CD4-positive, alpha-beta T cell (primary cell): Measurements from ENCODE around the gene ROBO2. TPM values are rescaled to one million over a fixed set of nuclear protein-coding genes. Genes with fewer than 3 reads are reported as not detected.

Source experiments
- ATAC-seq: fragments of 200-7000 bp; cut with Tn5 transposase; one replicate; pipeline ENCODE4 v1.10.0; 2022; ENCODE audit warnings: mild to moderate bottlenecking; ENCODE audit not compliant: poor library complexity
- CTCF ChIA-PET: fragments of 350-600 bp; sonication (Branson Sonifier 250); formaldehyde crosslinking; loops from one replicate; lab custom pipeline; 2021; ENCODE audit warnings: antibody characterized with exemption, inconsistent platforms; lab: Charles Lee
- POLR2A ChIA-PET: fragments of 350-600 bp; sonication (Branson Sonifier 250); formaldehyde crosslinking; loops from one replicate; lab custom pipeline; 2021; ENCODE audit warnings: antibody characterized with exemption, inconsistent platforms; lab: Charles Lee
- DNase-seq, 14 experiments: peaks; one replicate each; pipeline ENCODE4 v3.0.0-alpha.2; 2013 to 2020; ENCODE audit warnings: mixed read lengths in 2 of 14
- H3K27ac ChIP-seq, 2 donors: one replicate each; pipeline versions ENCODE4 v1.5.1 to v1.7.0; 2013; ENCODE audit warnings: low read length in 2 of 2, low read depth in 1 of 2, mild to moderate bottlenecking in 1 of 2
- H3K27me3 ChIP-seq, 2 experiments: 1 replicate in 1 of 2; 2 replicates in 1 of 2; pipeline versions ENCODE4 v1.6.1 to v1.7.0; 2013; ENCODE audit warnings: low read length in 2 of 2, control low read depth in 1 of 2, mild to moderate bottlenecking in 1 of 2, moderate library complexity in 1 of 2; ENCODE audit not compliant: insufficient read depth in 2 of 2, control insufficient read depth in 1 of 2
- H3K36me3 ChIP-seq: one replicate; pipeline ENCODE4 v1.6.1; 2013; ENCODE audit warnings: low read length, control low read depth; ENCODE audit not compliant: insufficient read depth
- H3K4me1 ChIP-seq: one replicate; pipeline ENCODE4 v1.6.1; 2013; ENCODE audit warnings: low read length, control low read depth; ENCODE audit not compliant: insufficient read depth
- H3K4me3 ChIP-seq: one replicate; pipeline ENCODE4 v1.5.1; 2013; ENCODE audit warnings: mild to moderate bottlenecking, low read length, moderate library complexity
- H3K9me3 ChIP-seq, 2 experiments: 1 replicate in 1 of 2; 2 replicates in 1 of 2; pipeline versions ENCODE4 v1.6.1 to v1.7.0; 2013; ENCODE audit warnings: low read length in 2 of 2, mild to moderate bottlenecking in 2 of 2, control low read depth in 1 of 2, moderate library complexity in 1 of 2; ENCODE audit not compliant: control insufficient read depth in 1 of 2, insufficient read depth in 1 of 2
- H3K27ac Mint-ChIP-seq: one replicate; pipeline ENCODE4 v1.8.0; 2020; ENCODE audit warnings: mixed read lengths
- H3K27me3 Mint-ChIP-seq: one replicate; pipeline ENCODE4 v1.8.0; 2021; ENCODE audit warnings: mixed read lengths
- H3K36me3 Mint-ChIP-seq: one replicate; pipeline ENCODE4 v1.8.0; 2021; ENCODE audit warnings: low read depth, mixed read lengths
- H3K4me1 Mint-ChIP-seq: one replicate; pipeline ENCODE4 v1.8.0; 2021; ENCODE audit warnings: low read depth, mixed read lengths
- H3K4me3 Mint-ChIP-seq: one replicate; pipeline ENCODE4 v1.8.0; 2020; ENCODE audit warnings: mild to moderate bottlenecking, mixed read lengths
- H3K9me3 Mint-ChIP-seq: one replicate; pipeline ENCODE4 v1.8.0; 2020; ENCODE audit warnings: mixed read lengths
- CTCF ChIP-seq: fragments of 200-600 bp; IDR thresholded peaks from one replicate; pipeline ENCODE4 v1.8.0; 2022; ENCODE audit warnings: antibody characterized with exemption, mild to moderate bottlenecking
- intact Hi-C, 2 experiments: fragments of 100-400 bp; cut with DNase I in 1 of 2; cut with micrococcal nuclease in 1 of 2; formaldehyde crosslinking; loops; one replicate each; pipeline versions ENCODE4 v1.15.1 to v1.9.0; 2023 to 2025; cut with DNase I, micrococcal nuclease
- total RNA-seq, 174 experiments: library from RNA in 2 of 174; stranded (reverse) in 2 of 174; gene quantifications; one replicate each; pipeline ENCODE4 v1.2.3 and lab custom pipeline; 2021 to 2026

ROBO2 gene
- total RNA-seq, 2 experiments from 2014 or later = not detected

- no peaks in the 10 kb centered on the region for H3K36me3 Mint-ChIP-seq
- intact Hi-C loops = no loop called here
- H3K36me3 ChIP-seq = no peaks in the 10 kb centered on the region
- no peaks in the 10 kb centered on the region for H3K4me1 ChIP-seq
- no peaks in the 10 kb centered on the region for H3K27me3 ChIP-seq
- no peaks in the 10 kb centered on the region for H3K9me3 ChIP-seq
- no peak overlapping the region for H3K27ac Mint-ChIP-seq
- ATAC-seq = no peak
- H3K4me1 Mint-ChIP-seq = no peaks in the 10 kb centered on the region
- peaks cover 4% of the 10 kb centered on the region for H3K9me3 Mint-ChIP-seq
- ChIA-PET POLR2A (no interaction called here), CTCF (no interaction called here)
- DNase-seq = no peak
- no peak overlapping the region for H3K4me3 ChIP-seq
- no peaks in the 10 kb centered on the region for H3K27me3 Mint-ChIP-seq
- H3K4me3 Mint-ChIP-seq = no peak overlapping the region
- TF ChIP-seq CTCF = no peak
- H3K27ac ChIP-seq = no peak overlapping the region
Measured at GRCh38 chr3:77232557-77232956, 192.7 kb downstream of the ROBO2 start.

GRCh38 chr3:77234004-77234403 is 194.1 kb downstream of the ROBO2 start:
- H3K36me3 Mint-ChIP-seq = no peaks in the 10 kb centered on the region
- Histone ChIP-seq H3K36me3 (no peaks in the 10 kb centered on the region), H3K4me1 (no peaks in the 10 kb centered on the region), H3K27ac (no peak overlapping the region), H3K4me3 (no peak overlapping the region), H3K27me3 (no peaks in the 10 kb centered on the region), H3K9me3 (no peaks in the 10 kb centered on the region)
- no peaks in the 10 kb centered on the region for H3K4me1 Mint-ChIP-seq
- H3K27me3 Mint-ChIP-seq = no peaks in the 10 kb centered on the region
- ATAC-seq = no peak
- intact Hi-C loops = no loop called here
- CTCF ChIA-PET = no interaction called here
- H3K9me3 Mint-ChIP-seq = peaks cover 9% of the 10 kb centered on the region
- H3K27ac Mint-ChIP-seq = no peak overlapping the region
- DNase-seq = no peak
- no peak for TF ChIP-seq CTCF
- no peak overlapping the region for H3K4me3 Mint-ChIP-seq
- POLR2A ChIA-PET = no interaction called here

GRCh38 chr3:77236118-77236517 is 196.2 kb downstream of the ROBO2 start:
- POLR2A ChIA-PET = no interaction called here
- Histone ChIP-seq H3K27ac (no peak overlapping the region), H3K36me3 (no peaks in the 10 kb centered on the region), H3K9me3 (peaks cover 0 to 9% of the 10 kb centered on the region in 2 experiments), H3K4me3 (no peak overlapping the region), H3K27me3 (no peaks in the 10 kb centered on the region), H3K4me1 (no peaks in the 10 kb centered on the region)
- CTCF ChIA-PET = no interaction called here
- Mint-ChIP-seq H3K27ac (no peak overlapping the region), H3K36me3 (no peaks in the 10 kb centered on the region), H3K27me3 (no peaks in the 10 kb centered on the region), H3K4me1 (no peaks in the 10 kb centered on the region), H3K4me3 (no peak overlapping the region), H3K9me3 (peaks cover 9% of the 10 kb centered on the region)
- DNase-seq (no peak), ATAC-seq (no peak)
- no peak for TF ChIP-seq CTCF
- intact Hi-C loops = no loop called here
